HCT116 (cell line): Measurements from ENCODE around the gene PRKCA. TPM values are rescaled to one million over a fixed set of nuclear protein-coding genes. Genes with fewer than 3 reads are reported as not detected.

ENCODE experiments used
- ATAC-seq: fragments of 200-7000 bp; cut with Tn5 transposase; 2 replicates; pipeline ENCODE4 v1.9.1; 2020; ENCODE audit warnings: mild to moderate bottlenecking, moderate library complexity
- BruUV-seq: library from RNA; stranded (reverse); fragments of 400-500 nt; replicated peaks from 2 replicates; lab custom pipeline; 2021; lab: Mats Ljungman, UMichigan
- CTCF ChIA-PET: fragments of 300-600 bp; sonication (Branson Sonifier 250); formaldehyde crosslinking; loops from one replicate; lab custom pipeline; 2021; ENCODE audit warnings: antibody characterized with exemption; lab: Charles Lee
- POLR2A ChIA-PET: fragments of 300-600, 350-600 bp; sonication (Branson Sonifier 250); formaldehyde crosslinking; loops from one replicate; lab custom pipeline; 2021; ENCODE audit warnings: antibody characterized with exemption; lab: Charles Lee
- RAD21 ChIA-PET, 2 experiments: fragments of 300-600 bp; sonication (Branson Sonifier 250); formaldehyde crosslinking; loops; one replicate each; lab custom pipeline; 2023; ENCODE audit warnings: low total read pairs in 2 of 2; ENCODE audit not compliant: uncharacterized antibody in 2 of 2, unreplicated experiment in 2 of 2, low non-redundant PET in 1 of 2; lab: Charles Lee
- DNase-seq: peaks from one replicate; pipeline ENCODE4 v3.0.0-alpha.2; 2010; ENCODE audit warnings: low read depth, low spot score
- H2AFZ ChIP-seq: fragments of 200-600 bp; shearing (Covaris generic), sonication (generic); 2 replicates; pipeline ENCODE4 v1.6.1; 2017; ENCODE audit warnings: low read depth, mixed run types, mixed read lengths, antibody characterized with exemption, low read length; ENCODE audit not compliant: poor library complexity, severe bottlenecking
- H3K27ac ChIP-seq: 2 replicates; pipeline ENCODE4 v1.5.1; 2012; ENCODE audit warnings: low read depth, low read length
- H3K27me3 ChIP-seq: fragments of 200-600 bp; sonication (generic); 2 replicates; pipeline ENCODE4 v1.6.1; 2016; ENCODE audit warnings: mixed run types, low read length, mixed read lengths; ENCODE audit not compliant: insufficient read depth
- H3K36me3 ChIP-seq, 2 experiments: fragments of 200-500 bp in 1 of 2; fragments of 200-600 bp in 1 of 2; sonication (Bioruptor generic) in 1 of 2; sonication (generic) in 1 of 2; 2 replicates each; pipeline versions ENCODE4 v1.5.1 to v1.6.1; 2014 to 2016; ENCODE audit warnings: low read length in 2 of 2, inconsistent platforms in 1 of 2, mixed read lengths in 1 of 2, mixed run types in 1 of 2; ENCODE audit not compliant: insufficient read depth in 2 of 2, control insufficient read depth in 1 of 2
- H3K4me1 ChIP-seq, 2 experiments: fragments of 200-600 bp in 1 of 2; sonication (generic) in 1 of 2; 2 replicates each; pipeline versions ENCODE4 v1.5.1 to v1.6.1; 2012 to 2017; ENCODE audit warnings: low read length in 2 of 2, inconsistent platforms in 1 of 2, mild to moderate bottlenecking in 1 of 2, mixed read lengths in 1 of 2, mixed run types in 1 of 2, moderate library complexity in 1 of 2; ENCODE audit not compliant: insufficient read depth in 2 of 2, control insufficient read depth in 1 of 2
- H3K4me2 ChIP-seq: fragments of 200-600 bp; sonication (generic); 2 replicates; pipeline ENCODE4 v1.6.1; 2017; ENCODE audit warnings: mixed run types, low read length, mixed read lengths
- H3K4me3 ChIP-seq, 2 experiments: fragments of 200-600 bp in 1 of 2; sonication (generic) in 1 of 2; replicated peaks in 1 of 2; 2 replicates each; pipeline ENCODE4 v1.5.1; 2011 to 2016; ENCODE audit warnings: low read length in 2 of 2, control low read depth in 1 of 2, low read depth in 1 of 2, mild to moderate bottlenecking in 1 of 2, mixed read lengths in 1 of 2, mixed run types in 1 of 2
- H3K79me2 ChIP-seq: fragments of 200-600 bp; sonication (generic); 2 replicates; pipeline ENCODE4 v1.6.1; 2017; ENCODE audit warnings: mild to moderate bottlenecking, mixed run types, low read length, moderate library complexity, mixed read lengths; ENCODE audit not compliant: insufficient read depth
- H3K9ac ChIP-seq: fragments of 200-600 bp; sonication (generic); 2 replicates; pipeline ENCODE4 v1.6.1; 2016; ENCODE audit warnings: low read length, mixed read lengths
- H3K9me2 ChIP-seq: fragments of 200-600 bp; sonication (generic), shearing (Covaris generic); 2 replicates; pipeline ENCODE4 v1.6.1; 2017; ENCODE audit warnings: mixed run types, mild to moderate bottlenecking, moderate library complexity; ENCODE audit not compliant: insufficient read depth
- H3K9me3 ChIP-seq, 2 experiments: fragments of 200-500 bp in 1 of 2; fragments of 200-600 bp in 1 of 2; sonication (Bioruptor generic) in 1 of 2; sonication (generic) in 1 of 2; 2 replicates each; pipeline ENCODE4 v1.6.1; 2014 to 2017; ENCODE audit warnings: low read length in 2 of 2, mixed read lengths in 2 of 2, inconsistent platforms in 1 of 2, low read depth in 1 of 2, mild to moderate bottlenecking in 1 of 2, mixed run types in 1 of 2, moderate library complexity in 1 of 2; ENCODE audit not compliant: control insufficient read depth in 1 of 2, insufficient read depth in 1 of 2
- H4K20me1 ChIP-seq: fragments of 200-600 bp; sonication (generic), shearing (Covaris generic); 2 replicates; pipeline ENCODE4 v1.6.1; 2017; ENCODE audit warnings: mixed run types, mild to moderate bottlenecking, moderate library complexity; ENCODE audit not compliant: insufficient read depth
- CBX3 ChIP-seq: IDR thresholded peaks from 2 replicates; pipeline ENCODE4 v1.6.1; 2012; ENCODE audit warnings: low read depth
- CEBPB ChIP-seq: IDR thresholded peaks from 2 replicates; pipeline ENCODE4 v1.6.1; 2012; ENCODE audit warnings: low read depth
- EGR1 ChIP-seq: IDR thresholded peaks from 2 replicates; pipeline ENCODE4 v1.6.1; 2012; ENCODE audit warnings: low read depth
- ELF1 ChIP-seq: IDR thresholded peaks from 2 replicates; pipeline ENCODE4 v1.6.1; 2012; ENCODE audit warnings: low read depth, borderline replicate concordance
- EZH2 ChIP-seq: fragments of 200-600 bp; sonication (generic); IDR thresholded peaks from 2 replicates; pipeline ENCODE4 v1.6.1; 2017; ENCODE audit warnings: antibody characterized with exemption, mixed run types
- EZH2phosphoT487 ChIP-seq: fragments of 200-600 bp; IDR thresholded peaks from 2 replicates; pipeline ENCODE4 v1.6.1; 2018; ENCODE audit warnings: antibody characterized with exemption, borderline replicate concordance
- FOSL1 ChIP-seq: IDR thresholded peaks from 2 replicates; pipeline ENCODE4 v1.6.1; 2012; ENCODE audit warnings: low read depth
- JUND ChIP-seq: IDR thresholded peaks from 2 replicates; pipeline ENCODE4 v1.6.1; 2012
- POLR2A ChIP-seq: IDR thresholded peaks from 2 replicates; pipeline ENCODE4 v1.7.0; 2011; ENCODE audit warnings: borderline replicate concordance; ENCODE audit not compliant: insufficient read depth, insufficient read length; ENCODE audit errors: extremely low read depth
- POLR2AphosphoS5 ChIP-seq: IDR thresholded peaks from 2 replicates; pipeline ENCODE4 v1.6.1; 2011; ENCODE audit warnings: mild to moderate bottlenecking, low read depth, low read length, moderate library complexity
- RAD21 ChIP-seq: IDR thresholded peaks from 2 replicates; pipeline ENCODE4 v1.6.1; 2012; ENCODE audit warnings: low read depth, mild to moderate bottlenecking
- REST ChIP-seq: IDR thresholded peaks from 2 replicates; pipeline ENCODE4 v1.6.1; 2012; ENCODE audit warnings: low read depth
- SP1 ChIP-seq: IDR thresholded peaks from 2 replicates; pipeline ENCODE4 v1.6.1; 2012; ENCODE audit warnings: low read depth
- SRF ChIP-seq: IDR thresholded peaks from 2 replicates; pipeline ENCODE4 v1.6.1; 2012; ENCODE audit warnings: low read depth
- TCF7L2 ChIP-seq: IDR thresholded peaks from 2 replicates; pipeline ENCODE4 v1.7.0; 2011; ENCODE audit warnings: borderline replicate concordance, inconsistent platforms; ENCODE audit not compliant: insufficient read depth, insufficient read length; ENCODE audit errors: extremely low read depth
- ZBTB33 ChIP-seq: IDR thresholded peaks from 2 replicates; pipeline ENCODE4 v1.6.1; 2011; ENCODE audit warnings: mild to moderate bottlenecking, low read length, moderate library complexity; ENCODE audit not compliant: insufficient replicate concordance; ENCODE audit errors: extremely low read depth
- ZFX ChIP-seq: fragments of 450-650 bp; IDR thresholded peaks from 2 replicates; pipeline ENCODE4 v1.6.1; 2017
- intact Hi-C: fragments of 100-400 bp; cut with micrococcal nuclease; formaldehyde crosslinking; loops from 2 replicates; pipeline ENCODE4 v1.10.0; 2022
- total RNA-seq: library from RNA; stranded (reverse); gene quantifications from one replicate; pipeline ENCODE4 v1.2.1, GENCODE V29; 2021; ENCODE audit not compliant: unreplicated experiment
- TF ChIP-seq, protein P1 (sequence below): IDR thresholded peaks from 2 replicates; pipeline ENCODE4 v1.6.1; 2012
- TF ChIP-seq, protein P2 (sequence below): IDR thresholded peaks from 2 replicates; pipeline ENCODE4 v1.6.1; 2012
- TF ChIP-seq, protein P3 (sequence below), 3 experiments: fragments of 200-600 bp in 1 of 3; sonication (generic) in 1 of 3; IDR thresholded peaks in 2 of 3; conservative IDR thresholded peaks in 1 of 3; 2 replicates each; pipeline ENCODE4 v1.5.1; 2012 to 2017; ENCODE audit warnings: low read depth in 2 of 3, low read length in 2 of 3, antibody characterized with exemption in 1 of 3, borderline replicate concordance in 1 of 3, control low read depth in 1 of 3, mild to moderate bottlenecking in 1 of 3, mixed read lengths in 1 of 3, mixed run types in 1 of 3, moderate library complexity in 1 of 3; ENCODE audit not compliant: insufficient read depth in 1 of 3

The PRKCA gene
- total RNA-seq, 1 experiment from 2014 or later = 18.8 TPM

DNA sequence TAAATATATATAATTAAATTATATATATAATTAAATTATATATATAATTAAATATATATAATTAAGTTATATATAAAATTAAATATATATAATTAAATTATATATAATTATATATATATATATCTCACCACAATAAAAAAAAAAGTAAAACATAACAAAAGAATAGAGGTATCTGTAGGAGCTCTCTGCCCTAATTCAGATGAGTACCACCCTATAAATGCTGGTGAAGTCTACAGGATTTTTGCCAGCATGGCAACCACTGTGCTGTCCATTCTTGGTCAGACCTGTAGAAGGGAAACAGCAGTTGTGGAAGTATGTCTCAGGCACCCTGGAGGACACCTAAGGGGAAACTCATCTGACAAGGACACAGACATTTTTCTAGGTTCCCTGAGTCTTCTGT is 259.7 kb downstream of the PRKCA start:
- no peaks in the 10 kb centered on the region for H3K9me2 ChIP-seq
- no peaks in the 10 kb centered on the region for H3K27me3 ChIP-seq
- H3K9me3 ChIP-seq = no peaks in the 10 kb centered on the region
- H3K4me3 ChIP-seq = no peak overlapping the region
- peaks cover 6 to 7% of the 10 kb centered on the region in 2 experiments; a peak in 2 of 4 replicates for H3K4me1 ChIP-seq
- H3K9ac ChIP-seq = no peak overlapping the region
- H3K27ac ChIP-seq = no peak overlapping the region
- ChIA-PET POLR2A (no interaction called here), CTCF (no interaction called here), RAD21 (no interaction called here)
- intact Hi-C loops = no loop called here
- no peak overlapping the region for H2AFZ ChIP-seq
- H3K79me2 ChIP-seq = no peaks in the 10 kb centered on the region
- BruUV-seq = no TSS peak
- H4K20me1 ChIP-seq = no peaks in the 10 kb centered on the region
- no peak for TF ChIP-seq JUND
- no peak for TF ChIP-seq SP1
- TF ChIP-seq TCF7L2 = no peak
- TF ChIP-seq EZH2phosphoT487 = no peak
- TF ChIP-seq REST = no peak
- TF ChIP-seq CBX3 = no peak
- no peak for TF ChIP-seq ZBTB33
- TF ChIP-seq, protein P1, sequence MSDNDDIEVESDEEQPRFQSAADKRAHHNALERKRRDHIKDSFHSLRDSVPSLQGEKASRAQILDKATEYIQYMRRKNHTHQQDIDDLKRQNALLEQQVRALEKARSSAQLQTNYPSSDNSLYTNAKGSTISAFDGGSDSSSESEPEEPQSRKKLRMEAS = no peak
- no peak for TF ChIP-seq CEBPB
- TF ChIP-seq EGR1 = no peak
- TF ChIP-seq, protein P2, sequence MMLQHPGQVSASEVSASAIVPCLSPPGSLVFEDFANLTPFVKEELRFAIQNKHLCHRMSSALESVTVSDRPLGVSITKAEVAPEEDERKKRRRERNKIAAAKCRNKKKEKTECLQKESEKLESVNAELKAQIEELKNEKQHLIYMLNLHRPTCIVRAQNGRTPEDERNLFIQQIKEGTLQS = no peak
- TF ChIP-seq ELF1 = no peak
- TF ChIP-seq FOSL1 = no peak
- no peak for TF ChIP-seq SRF
- TF ChIP-seq POLR2AphosphoS5 = no peak
- TF ChIP-seq ZFX = no peak
- no peak for TF ChIP-seq POLR2A
- no peak for TF ChIP-seq EZH2
- TF ChIP-seq RAD21 = no peak
- TF ChIP-seq, protein P3, sequence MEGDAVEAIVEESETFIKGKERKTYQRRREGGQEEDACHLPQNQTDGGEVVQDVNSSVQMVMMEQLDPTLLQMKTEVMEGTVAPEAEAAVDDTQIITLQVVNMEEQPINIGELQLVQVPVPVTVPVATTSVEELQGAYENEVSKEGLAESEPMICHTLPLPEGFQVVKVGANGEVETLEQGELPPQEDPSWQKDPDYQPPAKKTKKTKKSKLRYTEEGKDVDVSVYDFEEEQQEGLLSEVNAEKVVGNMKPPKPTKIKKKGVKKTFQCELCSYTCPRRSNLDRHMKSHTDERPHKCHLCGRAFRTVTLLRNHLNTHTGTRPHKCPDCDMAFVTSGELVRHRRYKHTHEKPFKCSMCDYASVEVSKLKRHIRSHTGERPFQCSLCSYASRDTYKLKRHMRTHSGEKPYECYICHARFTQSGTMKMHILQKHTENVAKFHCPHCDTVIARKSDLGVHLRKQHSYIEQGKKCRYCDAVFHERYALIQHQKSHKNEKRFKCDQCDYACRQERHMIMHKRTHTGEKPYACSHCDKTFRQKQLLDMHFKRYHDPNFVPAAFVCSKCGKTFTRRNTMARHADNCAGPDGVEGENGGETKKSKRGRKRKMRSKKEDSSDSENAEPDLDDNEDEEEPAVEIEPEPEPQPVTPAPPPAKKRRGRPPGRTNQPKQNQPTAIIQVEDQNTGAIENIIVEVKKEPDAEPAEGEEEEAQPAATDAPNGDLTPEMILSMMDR (IDR thresholded peaks at IDR 0.05 in 2 of 3, conservative IDR thresholded peaks at IDR 0.05 in 1 of 3; ENCODE audit: borderline replicate concordance in 1 of 3, insufficient read depth in 1 of 3, low read depth in 2 of 3, low read length in 2 of 3) = no peak
- no peak for DNase-seq
- no peak overlapping the region for H3K4me2 ChIP-seq
- no peaks in the 10 kb centered on the region for H3K36me3 ChIP-seq
- no peak for ATAC-seq
